GM23248 (cell line): ENCODE measurements around the gene LHFPL2. TPM values are rescaled to one million over a fixed set of nuclear protein-coding genes. Genes with fewer than 3 reads are reported as not detected.
A peak's percentile ranks its signal among the peaks of the same experiment; 100 is the strongest.

Experiments
- DNase-seq: peaks from one replicate; pipeline ENCODE4 v3.0.0-alpha.2; 2015
- H2AFZ ChIP-seq: fragments of 200-600 bp; sonication (generic); 2 replicates; pipeline ENCODE4 v1.6.1; 2016; ENCODE audit warnings: antibody characterized with exemption
- H3F3A ChIP-seq: fragments of 200-600 bp; sonication (generic); 2 replicates; pipeline ENCODE4 v1.6.1; 2016; ENCODE audit warnings: mild to moderate bottlenecking, antibody characterized with exemption, mixed run types; ENCODE audit not compliant: insufficient read depth
- H3K27ac ChIP-seq: fragments of 200-600 bp; sonication (generic); 2 replicates; pipeline ENCODE4 v1.5.1; 2016; ENCODE audit warnings: mild to moderate bottlenecking
- H3K27me3 ChIP-seq: fragments of 200-600 bp; sonication (generic); replicated peaks from 2 replicates; pipeline ENCODE4 v1.6.1; 2016; ENCODE audit warnings: mild to moderate bottlenecking; ENCODE audit not compliant: insufficient read depth
- H3K36me3 ChIP-seq: fragments of 200-600 bp; sonication (generic); 2 replicates; pipeline ENCODE4 v1.6.1; 2016; ENCODE audit warnings: low read depth, mild to moderate bottlenecking
- H3K4me1 ChIP-seq: fragments of 200-600 bp; sonication (generic); 2 replicates; pipeline ENCODE4 v1.6.1; 2016; ENCODE audit warnings: mild to moderate bottlenecking; ENCODE audit not compliant: insufficient read depth
- H3K4me2 ChIP-seq: fragments of 200-600 bp; sonication (generic); one replicate; pipeline ENCODE4 v1.6.1; 2016; ENCODE audit warnings: mild to moderate bottlenecking; ENCODE audit not compliant: unreplicated experiment
- H3K4me3 ChIP-seq: fragments of 200-600 bp; sonication (generic); 2 replicates; pipeline ENCODE4 v1.5.1; 2016; ENCODE audit warnings: mild to moderate bottlenecking
- H3K79me2 ChIP-seq: fragments of 200-600 bp; sonication (generic); 2 replicates; pipeline ENCODE4 v1.6.1; 2016; ENCODE audit warnings: mild to moderate bottlenecking; ENCODE audit not compliant: insufficient read depth
- H3K9ac ChIP-seq: fragments of 200-600 bp; sonication (generic); 2 replicates; pipeline ENCODE4 v1.6.1; 2016; ENCODE audit warnings: mild to moderate bottlenecking
- H3K9me2 ChIP-seq: fragments of 200-600 bp; sonication (generic); 2 replicates; pipeline ENCODE4 v1.6.1; 2016; ENCODE audit warnings: mixed run types, mild to moderate bottlenecking, moderate library complexity; ENCODE audit not compliant: insufficient read depth
- H3K9me3 ChIP-seq: fragments of 200-600 bp; sonication (generic); one replicate; pipeline ENCODE4 v1.6.1; 2017; ENCODE audit warnings: low read depth
- H4K20me1 ChIP-seq: fragments of 200-600 bp; sonication (generic); 2 replicates; pipeline ENCODE4 v1.6.0; 2016; ENCODE audit not compliant: insufficient read depth
- EZH2 ChIP-seq: fragments of 200-600 bp; sonication (generic); IDR thresholded peaks from 2 replicates; pipeline ENCODE4 v1.6.1; 2018; ENCODE audit warnings: antibody characterized with exemption, mild to moderate bottlenecking; ENCODE audit not compliant: insufficient read depth, poor library complexity, severe bottlenecking
- EZH2phosphoT487 ChIP-seq: fragments of 200-600 bp; sonication (generic); IDR thresholded peaks from 2 replicates; pipeline ENCODE4 v1.6.1; 2018; ENCODE audit warnings: antibody characterized with exemption, moderate library complexity, mild to moderate bottlenecking, low read depth; ENCODE audit not compliant: insufficient read depth
- WGBS, 2 experiments: methylation state at CpG; one replicate each; pipeline ENCODE4 v1.1.6; 2015 to 2017; ENCODE audit warnings: low lambda C conversion rate in 2 of 2, low coverage in 1 of 2; ENCODE audit errors: missing lambda C conversion rate in 2 of 2; 5-methylcytosine and 5-hydroxymethylcytosine counted together
- in situ Hi-C: fragments of 300-500 bp; cut with MboI; formaldehyde crosslinking; loops from 2 replicates; pipeline ENCODE4 v1.15.0; 2020
- polyA plus RNA-seq: library from polyadenylated mRNA; unstranded; fragments of >200 nt; fragmentation: Nextera tagmentation; extraction: Ambion mirVana; gene quantifications from 2 replicates; pipeline ENCODE4 v1.2.1, GENCODE V29; 2016
- total RNA-seq: library from RNA; depleted of rRNA; stranded (reverse); fragments of >200 nt; shearing (Covaris generic); gene quantifications from 2 replicates; pipeline ENCODE4 v1.2.3, GENCODE V29; 2014

Gene LHFPL2
- total and polyA plus RNA-seq, 2 experiments from 2014 or later, result 8.0 to 13.7 TPM

DNA sequence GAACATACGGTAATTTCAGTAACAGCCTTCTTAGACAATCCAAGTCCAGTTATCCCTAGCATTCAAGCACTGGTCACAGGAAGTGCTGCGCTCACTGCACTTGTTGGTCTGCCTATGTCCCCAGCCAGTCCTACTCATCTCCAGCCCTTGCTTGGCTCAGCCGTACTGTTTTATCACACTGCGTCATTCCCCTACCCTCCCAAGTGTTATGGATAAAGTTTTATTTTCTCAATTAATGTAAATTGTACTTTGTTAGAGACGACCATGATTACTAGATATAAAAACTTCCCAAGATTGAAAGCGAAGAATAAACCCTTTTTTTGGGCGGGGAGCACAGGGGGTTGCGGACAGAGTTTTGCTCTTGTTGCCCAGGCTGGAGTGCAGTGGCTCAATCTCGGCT lies 49.6 kb downstream of the LHFPL2 start:
- Histone ChIP-seq H3F3A (peaks cover 70% of the 10 kb centered on the region), H4K20me1 (no peaks in the 10 kb centered on the region), H3K4me1 (peaks cover 63% of the 10 kb centered on the region), H3K9ac (no peak overlapping the region), H3K27ac (no peak overlapping the region), H3K27me3 (no peaks in the 10 kb centered on the region), H3K9me3 (no peaks in the 10 kb centered on the region), H3K79me2 (peaks cover 39% of the 10 kb centered on the region), H3K9me2 (no peaks in the 10 kb centered on the region), H3K36me3 (no peaks in the 10 kb centered on the region), H3K4me2 (no peak overlapping the region), H2AFZ (no peak overlapping the region), H3K4me3 (no peak overlapping the region)
- no peak for TF ChIP-seq EZH2
- TF ChIP-seq EZH2phosphoT487, result no peak
- in situ Hi-C loops, result no loop called here
- no peak for DNase-seq
- 99% methylated on average over 9 of the region's 9 CpGs for WGBS, 2 experiments

DNA sequence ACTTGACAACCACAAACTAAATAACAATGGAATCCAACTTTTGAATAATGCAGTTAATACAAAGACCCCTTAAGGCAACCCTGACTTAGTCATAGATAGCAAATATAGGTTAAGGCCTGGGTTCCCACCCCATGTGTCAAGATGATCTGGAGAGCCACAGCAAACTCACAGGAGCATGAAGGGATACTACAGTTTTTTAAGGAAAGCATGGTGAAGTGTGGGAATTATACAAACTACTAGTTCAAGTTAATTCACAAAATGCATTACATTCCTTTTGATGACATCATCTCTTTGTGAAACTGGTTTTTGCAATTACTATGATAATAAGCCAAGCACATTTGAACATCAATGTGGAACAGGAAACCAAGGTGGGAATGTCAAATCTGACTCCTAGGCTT lies 50.6 kb downstream of the LHFPL2 start:
- Histone ChIP-seq H3K4me3 (no peak overlapping the region), H3F3A (peaks cover 70% of the 10 kb centered on the region), H2AFZ (no peak overlapping the region), H3K9ac (peak overlapping the region; percentile 47), H4K20me1 (no peaks in the 10 kb centered on the region), H3K27me3 (no peaks in the 10 kb centered on the region), H3K9me3 (no peaks in the 10 kb centered on the region), H3K27ac (peak overlapping the region; percentile 85), H3K4me2 (peak overlapping the region; percentile 36), H3K4me1 (peaks cover 63% of the 10 kb centered on the region), H3K79me2 (peaks cover 46% of the 10 kb centered on the region), H3K36me3 (no peaks in the 10 kb centered on the region), H3K9me2 (no peaks in the 10 kb centered on the region)
- in situ Hi-C loops, result no loop called here
- no peak for TF ChIP-seq EZH2
- TF ChIP-seq EZH2phosphoT487, result no peak
- DNase-seq, result peak; percentile 66

DNA sequence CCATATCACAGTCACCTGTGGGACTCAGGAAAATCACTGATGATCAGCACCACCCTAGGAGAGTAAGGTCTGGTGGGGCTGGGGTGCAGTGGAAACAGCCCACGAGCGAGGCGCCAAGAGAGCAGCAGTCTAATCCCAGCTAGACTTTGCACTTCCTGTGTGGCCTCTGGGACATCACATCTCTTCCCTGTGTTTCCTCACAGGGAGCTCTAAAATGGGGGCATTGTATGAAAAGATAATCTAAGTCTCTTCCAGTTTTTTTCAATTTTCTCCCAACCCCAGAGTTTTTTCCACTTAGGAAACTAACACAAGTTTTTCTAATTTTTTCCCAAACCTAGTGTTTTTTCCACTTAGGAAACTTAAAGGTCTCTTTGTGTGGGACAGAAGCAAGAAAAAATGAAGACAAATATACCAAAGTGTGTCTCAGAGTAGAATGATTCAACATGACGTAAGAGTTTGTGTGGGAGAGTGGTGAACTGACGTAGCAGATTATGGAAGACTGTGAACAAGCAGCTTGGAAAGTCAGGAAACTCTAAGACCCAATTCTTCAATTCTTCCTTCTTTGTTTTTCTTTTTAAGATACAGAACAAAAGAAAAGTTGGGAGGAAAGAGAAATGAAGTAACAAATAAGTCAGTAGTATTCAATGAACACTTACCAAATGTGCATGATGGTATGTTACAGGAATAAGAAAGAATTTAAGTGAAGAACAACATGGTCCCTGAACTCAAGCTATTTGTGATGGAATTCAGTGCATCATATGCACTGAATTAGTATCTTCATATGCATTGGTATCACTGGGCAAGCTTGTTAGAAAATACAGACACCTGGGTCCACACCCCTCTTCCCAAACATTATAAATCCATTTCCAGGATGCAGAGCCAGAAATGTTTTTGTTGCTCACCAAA lies 51.3 kb downstream of the LHFPL2 start:
- Histone ChIP-seq H3F3A (peaks cover 66% of the 10 kb centered on the region), H3K27ac (peak overlapping the region; percentile 85), H4K20me1 (no peaks in the 10 kb centered on the region), H3K4me3 (no peak overlapping the region), H3K9ac (peak overlapping the region; percentile 47), H3K9me3 (no peaks in the 10 kb centered on the region), H3K79me2 (peaks cover 50% of the 10 kb centered on the region), H3K4me2 (peak overlapping the region; percentile 36), H3K27me3 (no peaks in the 10 kb centered on the region), H2AFZ (no peak overlapping the region), H3K9me2 (no peaks in the 10 kb centered on the region), H3K36me3 (no peaks in the 10 kb centered on the region), H3K4me1 (peaks cover 63% of the 10 kb centered on the region)
- peak; percentile 92 for DNase-seq
- TF ChIP-seq EZH2, result no peak
- TF ChIP-seq EZH2phosphoT487, result no peak
- 41 to 49% methylated on average over 5 of the region's 5 CpGs for WGBS, 2 experiments
- in situ Hi-C loops, result no loop called here

DNA sequence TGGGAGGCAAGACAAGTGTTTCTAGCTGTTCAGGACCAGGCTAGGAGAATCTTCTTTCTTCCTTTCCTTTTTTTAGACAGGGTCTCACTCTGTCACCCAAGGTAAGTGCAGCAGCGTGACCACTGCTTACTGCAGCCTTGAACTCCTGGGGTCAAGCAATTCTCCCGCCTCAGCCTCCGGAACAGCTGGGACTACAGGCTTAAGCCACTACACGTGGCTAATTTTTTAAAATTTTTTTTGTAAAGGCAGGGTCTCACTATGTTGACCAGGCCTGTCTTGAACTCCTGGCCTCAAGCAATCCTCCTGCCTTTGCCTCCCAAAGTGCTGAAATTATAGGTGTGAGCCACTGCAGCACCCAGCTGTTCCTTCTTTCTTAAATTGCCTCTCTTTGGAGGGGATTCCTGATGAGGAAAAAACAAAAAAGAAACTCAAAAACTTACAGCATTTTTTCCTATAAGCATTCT lies 53.1 kb downstream of the LHFPL2 start:
- peak overlapping the region; percentile 24 for H3K4me2 ChIP-seq
- H3K9ac ChIP-seq, result peak overlapping the region; percentile 66
- TF ChIP-seq EZH2 (no peak), EZH2phosphoT487 (no peak)
- H3K4me3 ChIP-seq, result no peak overlapping the region
- H3K36me3 ChIP-seq, result no peaks in the 10 kb centered on the region
- WGBS, 2 experiments, result 40 to 52% methylated on average over 4 of the region's 4 CpGs
- no peaks in the 10 kb centered on the region for H4K20me1 ChIP-seq
- no peaks in the 10 kb centered on the region for H3K9me3 ChIP-seq
- peaks cover 62% of the 10 kb centered on the region for H3K79me2 ChIP-seq
- in situ Hi-C loops, result no loop called here
- H3K27ac ChIP-seq, result peak overlapping the region; percentile 94
- H3K9me2 ChIP-seq, result 0 out of 2 replicates have a peak, but pooled peaks cover 2% of the 10 kb centered on the region
- DNase-seq, result no peak
- H3K27me3 ChIP-seq, result no peaks in the 10 kb centered on the region
- H3F3A ChIP-seq, result peaks cover 48% of the 10 kb centered on the region
- H3K4me1 ChIP-seq, result peaks cover 65% of the 10 kb centered on the region
- no peak overlapping the region for H2AFZ ChIP-seq
